ENCODE data around the gene DCHS1.

- TF ChIP-seq POLR2A (IDR thresholded peaks at IDR 0.05): no peak
- TF ChIP-seq, protein P1, sequence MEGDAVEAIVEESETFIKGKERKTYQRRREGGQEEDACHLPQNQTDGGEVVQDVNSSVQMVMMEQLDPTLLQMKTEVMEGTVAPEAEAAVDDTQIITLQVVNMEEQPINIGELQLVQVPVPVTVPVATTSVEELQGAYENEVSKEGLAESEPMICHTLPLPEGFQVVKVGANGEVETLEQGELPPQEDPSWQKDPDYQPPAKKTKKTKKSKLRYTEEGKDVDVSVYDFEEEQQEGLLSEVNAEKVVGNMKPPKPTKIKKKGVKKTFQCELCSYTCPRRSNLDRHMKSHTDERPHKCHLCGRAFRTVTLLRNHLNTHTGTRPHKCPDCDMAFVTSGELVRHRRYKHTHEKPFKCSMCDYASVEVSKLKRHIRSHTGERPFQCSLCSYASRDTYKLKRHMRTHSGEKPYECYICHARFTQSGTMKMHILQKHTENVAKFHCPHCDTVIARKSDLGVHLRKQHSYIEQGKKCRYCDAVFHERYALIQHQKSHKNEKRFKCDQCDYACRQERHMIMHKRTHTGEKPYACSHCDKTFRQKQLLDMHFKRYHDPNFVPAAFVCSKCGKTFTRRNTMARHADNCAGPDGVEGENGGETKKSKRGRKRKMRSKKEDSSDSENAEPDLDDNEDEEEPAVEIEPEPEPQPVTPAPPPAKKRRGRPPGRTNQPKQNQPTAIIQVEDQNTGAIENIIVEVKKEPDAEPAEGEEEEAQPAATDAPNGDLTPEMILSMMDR (IDR thresholded peaks at IDR 0.05): no peak
Measured at GRCh38 chr11:6615046-6615445, 40.6 kb downstream of the DCHS1 start.
